IMR-90 (cell line): ENCODE measurements around the gene SYPL1. TPM values are rescaled to one million over a fixed set of nuclear protein-coding genes. Genes with fewer than 3 reads are reported as not detected.
A peak's percentile ranks its signal among the peaks of the same experiment; 100 is the strongest.

Experiments used
- ATAC-seq: fragments of 200-7000 bp; cut with Tn5 transposase; 2 replicates; pipeline ENCODE4 v1.9.1; 2020; ENCODE audit warnings: low read depth, mild to moderate bottlenecking, moderate library complexity
- BruUV-seq: library from RNA; stranded (reverse); fragments of 400-500 nt; replicated peaks from 2 replicates; lab custom pipeline; 2021; lab: Mats Ljungman, UMichigan
- CTCF ChIA-PET: fragments of 300-600 bp; formaldehyde crosslinking; extraction: SDS; loops from one replicate; lab custom pipeline; 2021; ENCODE audit warnings: antibody characterized with exemption; lab: Yijun Ruan, JAX
- POLR2A ChIA-PET: fragments of 300-600 bp; sonication (Branson Sonifier 250); formaldehyde crosslinking; loops from one replicate; lab custom pipeline; 2022; ENCODE audit warnings: antibody characterized with exemption; ENCODE audit not compliant: unreplicated experiment; lab: Charles Lee
- DNase-seq: peaks from one replicate; pipeline ENCODE4 v3.0.0; 2013
- H2AFZ ChIP-seq: replicated peaks from 2 replicates; pipeline ENCODE3; 2013; ENCODE audit warnings: low read length, mild to moderate bottlenecking; ENCODE audit not compliant: poor library complexity
- H2AK5ac ChIP-seq: 2 replicates; pipeline ENCODE4 v1.6.1; 2013; ENCODE audit warnings: low read depth, low read length, inconsistent platforms
- H2AK9ac ChIP-seq: replicated peaks from 2 replicates; pipeline ENCODE3; 2013; ENCODE audit warnings: mild to moderate bottlenecking, low read depth, low read length, moderate library complexity; ENCODE audit not compliant: poor library complexity
- H2BK120ac ChIP-seq: 2 replicates; pipeline ENCODE4 v1.6.1; 2013; ENCODE audit warnings: low read depth, low read length, inconsistent platforms
- H2BK15ac ChIP-seq: 3 replicates; pipeline ENCODE4 v1.6.1; 2013; ENCODE audit warnings: low read depth, low read length, inconsistent platforms
- H2BK20ac ChIP-seq: 2 replicates; pipeline ENCODE4 v1.6.1; 2013; ENCODE audit warnings: low read depth, mild to moderate bottlenecking, inconsistent platforms, low read length, moderate library complexity
- H2BK5ac ChIP-seq: 2 replicates; pipeline ENCODE4 v1.6.1; 2013; ENCODE audit warnings: mild to moderate bottlenecking, low read depth, low read length, inconsistent platforms; ENCODE audit not compliant: poor library complexity, severe bottlenecking
- H3K14ac ChIP-seq: replicated peaks from 2 replicates; pipeline ENCODE4 v1.6.1; 2013; ENCODE audit warnings: low read depth, low read length, inconsistent platforms
- H3K18ac ChIP-seq: 2 replicates; pipeline ENCODE4 v1.6.1; 2013; ENCODE audit warnings: low read depth, low read length, control low read depth
- H3K23ac ChIP-seq: 2 replicates; pipeline ENCODE4 v1.6.1; 2013; ENCODE audit warnings: low read depth, low read length, inconsistent platforms
- H3K27ac ChIP-seq: 2 replicates; pipeline ENCODE4 v1.5.1; 2013; ENCODE audit warnings: mild to moderate bottlenecking, control low read depth, low read length; ENCODE audit not compliant: insufficient read depth
- H3K27me3 ChIP-seq: 2 replicates; pipeline ENCODE4 v1.6.1; 2013; ENCODE audit warnings: low read length; ENCODE audit not compliant: control insufficient read depth, insufficient read depth
- H3K36me3 ChIP-seq: 2 replicates; pipeline ENCODE4 v1.6.1; 2013; ENCODE audit warnings: low read length, mixed read lengths; ENCODE audit not compliant: control insufficient read depth, insufficient read depth
- H3K4ac ChIP-seq: 2 replicates; pipeline ENCODE4 v1.6.1; 2013; ENCODE audit warnings: low read depth, low read length, inconsistent platforms
- H3K4me1 ChIP-seq: 2 replicates; pipeline ENCODE4 v1.6.1; 2013; ENCODE audit warnings: low read length, mixed read lengths; ENCODE audit not compliant: control insufficient read depth, insufficient read depth
- H3K4me2 ChIP-seq: 2 replicates; pipeline ENCODE4 v1.6.1; 2013; ENCODE audit warnings: low read depth, mild to moderate bottlenecking, control low read depth, low read length, moderate library complexity
- H3K4me3 ChIP-seq: 2 replicates; pipeline ENCODE4 v1.5.1; 2013; ENCODE audit warnings: low read depth, mild to moderate bottlenecking, control low read depth, low read length, moderate library complexity; ENCODE audit not compliant: insufficient read depth
- H3K56ac ChIP-seq: 2 replicates; pipeline ENCODE4 v1.6.1; 2013; ENCODE audit warnings: low read length, inconsistent platforms; ENCODE audit not compliant: insufficient read depth; ENCODE audit errors: extremely low read depth
- H3K79me1 ChIP-seq, 2 experiments: 2 replicates each; pipeline ENCODE4 v1.6.1; 2013; ENCODE audit warnings: low read length in 2 of 2, inconsistent platforms in 1 of 2, low read depth in 1 of 2
- H3K9ac ChIP-seq: 2 replicates; pipeline ENCODE4 v1.6.1; 2013; ENCODE audit warnings: low read depth, low read length, control low read depth
- H3K9me1 ChIP-seq: 2 replicates; pipeline ENCODE4 v1.6.1; 2013; ENCODE audit warnings: low read length, inconsistent platforms; ENCODE audit not compliant: insufficient read depth
- H3K9me3 ChIP-seq: 2 replicates; pipeline ENCODE4 v1.6.1; 2013; ENCODE audit warnings: low read length; ENCODE audit not compliant: control insufficient read depth, insufficient read depth
- H4K20me1 ChIP-seq: 2 replicates; pipeline ENCODE4 v1.6.1; 2013; ENCODE audit warnings: low read length, inconsistent platforms; ENCODE audit not compliant: insufficient read depth
- H4K5ac ChIP-seq: 2 replicates; pipeline ENCODE4 v1.6.1; 2013; ENCODE audit warnings: mild to moderate bottlenecking, low read depth, low read length, control low read depth
- H4K8ac ChIP-seq, 2 experiments: 2 replicates each; pipeline ENCODE4 v1.6.1; 2013; ENCODE audit warnings: low read depth in 2 of 2, low read length in 2 of 2, control low read depth in 1 of 2, inconsistent platforms in 1 of 2
- H4K91ac ChIP-seq: 2 replicates; pipeline ENCODE4 v1.6.1; 2013; ENCODE audit warnings: low read depth, low read length, inconsistent platforms; ENCODE audit not compliant: insufficient read depth
- BHLHE40 ChIP-seq: fragments of 150-350 bp; IDR thresholded peaks from 2 replicates; pipeline ENCODE4 v1.6.1; 2016; ENCODE audit warnings: mild to moderate bottlenecking, low read depth, low read length
- CHD1 ChIP-seq: IDR thresholded peaks from 2 replicates; pipeline ENCODE4 v1.6.1; 2012; ENCODE audit warnings: low read depth, low read length, improper control_type of control experiment
- RAD21 ChIP-seq: IDR thresholded peaks from 2 replicates; pipeline ENCODE4 v1.6.1; 2012; ENCODE audit warnings: low read length, improper control_type of control experiment
- SMC3 ChIP-seq: fragments of 150-350 bp; IDR thresholded peaks from 2 replicates; pipeline ENCODE4 v1.6.1; 2016; ENCODE audit warnings: low read depth, mild to moderate bottlenecking, antibody characterized with exemption, low read length, moderate library complexity
- USF2 ChIP-seq: fragments of 150-350 bp; IDR thresholded peaks from 2 replicates; pipeline ENCODE4 v1.6.1; 2017; ENCODE audit warnings: mild to moderate bottlenecking, antibody characterized with exemption, low read length, low read depth
- WGBS, 2 experiments: methylation state at CpG; one replicate each; pipeline versions ENCODE4 v1.1.5 to v1.1.7; 2013; ENCODE audit warnings: missing lambda C conversion rate in 2 of 2; ENCODE audit not compliant: insufficient read length in 1 of 2; ENCODE audit errors: extremely low coverage in 2 of 2; 5-methylcytosine and 5-hydroxymethylcytosine counted together
- dilution Hi-C: fragments of 300-500 bp; cut with HindIII; formaldehyde crosslinking; loops from one replicate; pipeline ENCODE4 v1.14.3; 2018; ENCODE audit warnings: low sequenced_read_pairs; ENCODE audit not compliant: unreplicated experiment
- in situ Hi-C: fragments of 300-500 bp; cut with MboI; formaldehyde crosslinking; loops from 3 replicates; pipeline ENCODE4 v1.14.3; 2019; ENCODE audit warnings: low sequenced_read_pairs, inconsistent platforms, mixed read lengths
- intact Hi-C: fragments of 100-400 bp; cut with micrococcal nuclease; formaldehyde crosslinking; loops from 2 replicates; pipeline ENCODE4 v1.10.0; 2022
- polyA plus RNA-seq, 3 experiments: library from polyadenylated mRNA; depleted of rRNA; stranded (reverse); fragments of >200 nt; gene quantifications; 2 replicates each; pipeline ENCODE4 v1.2.3, GENCODE V29; 2012; ENCODE audit warnings: low replicate concordance in 1 of 3
- total RNA-seq: library from RNA; depleted of rRNA; stranded (reverse); fragments of >200 nt; gene quantifications from 2 replicates; pipeline ENCODE4 v1.2.3, GENCODE V29; 2012

SYPL1 gene
- total and polyA plus RNA-seq, 2 of the 4 experiments (the other 2 are of a cell fraction) = 19.0 to 45.0 TPM

DNA sequence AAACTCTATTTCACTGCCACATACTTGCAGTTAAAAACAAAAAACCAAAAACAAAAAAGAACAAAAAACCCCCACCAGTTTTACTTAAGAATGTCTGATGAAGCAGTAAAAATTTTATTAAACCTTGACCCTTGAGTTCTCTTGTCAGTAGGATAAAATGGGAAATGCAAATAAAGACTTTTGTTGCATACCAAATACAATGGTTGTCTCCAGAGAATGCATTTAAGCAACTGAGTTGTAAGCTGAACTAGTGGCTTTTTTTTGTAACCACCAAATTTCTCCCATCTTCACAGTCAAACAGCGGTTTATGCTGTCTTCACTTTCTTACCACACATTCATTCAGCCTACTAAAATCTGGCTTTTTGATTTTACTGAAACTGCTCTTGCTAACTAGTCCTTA is 3.1 kb downstream of the SYPL1 start:
- intact Hi-C loops (no loop called here), dilution Hi-C loops (no loop called here), in situ Hi-C loops (no loop called here)
- ATAC-seq = no peak
- Histone ChIP-seq H4K20me1 (peaks cover 46% of the 10 kb centered on the region), H3K27ac (no peak overlapping the region), H3K9me3 (no peaks in the 10 kb centered on the region), H3K4me2 (no peak overlapping the region), H3K18ac (no peak overlapping the region), H2BK15ac (no peak overlapping the region), H2AFZ (no peak overlapping the region), H3K4me1 (peaks cover 2% of the 10 kb centered on the region; the same call in 1 of the 2 replicates), H2BK5ac (no peak overlapping the region), H3K36me3 (no peaks in the 10 kb centered on the region), H2AK5ac (no peak overlapping the region), H4K91ac (no peak overlapping the region), H3K9ac (no peak overlapping the region), H3K23ac (peak overlapping the region; percentile 59; the same call in 1 of the 2 replicates), H3K4ac (no peak overlapping the region), H3K4me3 (no peak overlapping the region), H4K8ac (no peak overlapping the region), H2BK20ac (no peak overlapping the region), H2BK120ac (no peak overlapping the region), H3K9me1 (peaks cover 9% of the 10 kb centered on the region), H3K27me3 (no peaks in the 10 kb centered on the region), H3K14ac (no peak overlapping the region; the same call in 1 of the 2 replicates), H2AK9ac (no peak overlapping the region), H3K79me1 (peaks cover 18 to 53% of the 10 kb centered on the region in 2 experiments), H4K5ac (no peak overlapping the region), H3K56ac (no peak overlapping the region)
- ChIA-PET CTCF (interaction anchor here (0.9 kb wide), 1 partner anchor 302 kb away, joined by 3 read pairs; no protein-coding TSS in a partner anchor), POLR2A (no interaction called here)
- TF ChIP-seq BHLHE40 (no peak), SMC3 (no peak), CHD1 (no peak), RAD21 (no peak), USF2 (no peak)
- 100% methylated on average over 1 of the region's 1 CpG; no CpG with 5 or more reads in 1 of the 2 experiments for WGBS, 2 experiments
- no TSS peak for BruUV-seq
- no peak for DNase-seq
